ENCODE measurements around the gene MLPH. TPM values are rescaled to one million over a fixed set of nuclear protein-coding genes. Genes with fewer than 3 reads are reported as not detected.

MLPH gene
- total RNA-seq, 3 donors from 2014 or later, result 15.5 to 242 (median 223) TPM

GRCh38 chr2:237497009-237497837 lies 10.2 kb downstream of the MLPH start:
- no peaks in the 10 kb centered on the region for H3K27me3 ChIP-seq
- no peaks in the 10 kb centered on the region for H3K36me3 ChIP-seq
- peak overlapping the region in 1 of 3 donors; percentile 10 for H3K4me3 ChIP-seq
- peak overlapping the region; percentile 82 to 87 for H3K27ac ChIP-seq
- H3K9me3 ChIP-seq, result no peaks in the 10 kb centered on the region
- no peak for DNase-seq (ENCODE audit: low spot score in 2 of 2)
- H3K4me1 ChIP-seq, result peaks cover 5 to 8% of the 10 kb centered on the region in 2 donors
- peak in 1 of 3 donors; percentile 73 for TF ChIP-seq POLR2AphosphoS5 (IDR thresholded peaks at IDR 0.05)
- no peak for TF ChIP-seq CTCF (IDR thresholded peaks at IDR 0.05)
- no peak for TF ChIP-seq POLR2A (IDR thresholded peaks at IDR 0.05)
- intact Hi-C loops (cut with DNase I; ENCODE audit: low total_unique reads), result no loop called here

DNA sequence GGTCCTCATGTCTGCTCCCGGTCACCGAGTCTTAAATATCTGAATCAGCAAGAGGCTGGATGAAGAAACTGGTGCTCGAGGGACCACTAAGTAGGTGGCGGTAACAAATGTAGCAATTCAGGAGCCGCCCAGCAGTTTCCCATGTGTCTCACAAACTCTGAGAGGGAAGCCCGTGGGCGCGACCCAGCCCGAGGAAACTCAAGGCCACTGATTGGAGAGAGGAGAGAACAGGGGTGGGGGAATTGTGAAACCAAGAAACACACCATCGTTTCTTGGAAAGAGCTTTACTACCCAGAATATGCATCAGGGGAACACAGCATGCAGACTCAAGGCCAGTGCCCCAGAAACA lies 10.8 kb downstream of the MLPH start:
- intact Hi-C loops (cut with DNase I; ENCODE audit: low total_unique reads), result no loop called here
- no peaks in the 10 kb centered on the region for H3K36me3 ChIP-seq
- peaks cover 5 to 13% of the 10 kb centered on the region in 2 donors for H3K4me1 ChIP-seq
- peak in 1 of 2 donors; percentile 59 for DNase-seq (ENCODE audit: low spot score in 2 of 2)
- peak overlapping the region; percentile 82 to 87 for H3K27ac ChIP-seq
- peak overlapping the region in 1 of 3 donors; percentile 9 for H3K4me3 ChIP-seq
- H3K27me3 ChIP-seq, result no peaks in the 10 kb centered on the region
- TF ChIP-seq POLR2AphosphoS5 (IDR thresholded peaks at IDR 0.05) (no peak), POLR2A (IDR thresholded peaks at IDR 0.05) (no peak), CTCF (IDR thresholded peaks at IDR 0.05) (no peak)
- no peaks in the 10 kb centered on the region for H3K9me3 ChIP-seq

GRCh38 chr2:237498341-237498740 lies 11.3 kb downstream of the MLPH start:
- intact Hi-C loops (cut with DNase I; ENCODE audit: low total_unique reads), result no loop called here
- H3K27me3 ChIP-seq, result no peaks in the 10 kb centered on the region
- no peak for DNase-seq (ENCODE audit: low spot score in 2 of 2)
- TF ChIP-seq POLR2A (IDR thresholded peaks at IDR 0.05), result no peak
- no peak for TF ChIP-seq CTCF (IDR thresholded peaks at IDR 0.05)
- no peak for TF ChIP-seq POLR2AphosphoS5 (IDR thresholded peaks at IDR 0.05)
- H3K4me1 ChIP-seq, result peaks cover 5 to 8% of the 10 kb centered on the region in 2 donors
- H3K36me3 ChIP-seq, result no peaks in the 10 kb centered on the region
- H3K4me3 ChIP-seq, result peak overlapping the region in 1 of 3 donors; percentile 9
- H3K9me3 ChIP-seq, result no peaks in the 10 kb centered on the region
- peak overlapping the region; percentile 82 to 87 for H3K27ac ChIP-seq

- H3K27ac ChIP-seq, result peak overlapping the region; percentile 82 to 93
- H3K36me3 ChIP-seq, result no peaks in the 10 kb centered on the region
- peak overlapping the region in 1 of 3 donors; percentile 21 for H3K4me3 ChIP-seq
- intact Hi-C loops (cut with DNase I; ENCODE audit: low total_unique reads), result no loop called here
- no peaks in the 10 kb centered on the region for H3K27me3 ChIP-seq
- H3K9me3 ChIP-seq, result no peaks in the 10 kb centered on the region
- DNase-seq (ENCODE audit: low spot score in 2 of 2), result no peak
- peaks cover 5 to 7% of the 10 kb centered on the region in 2 donors for H3K4me1 ChIP-seq
- TF ChIP-seq POLR2A (IDR thresholded peaks at IDR 0.05), result no peak
- no peak for TF ChIP-seq POLR2AphosphoS5 (IDR thresholded peaks at IDR 0.05)
- no peak for TF ChIP-seq CTCF (IDR thresholded peaks at IDR 0.05)
Measured at GRCh38 chr2:237500681-237501424, 13.8 kb downstream of the MLPH start.

Data from breast epithelium (tissue), 4 donors.